IMR-90 (cell line): ENCODE results near the gene LCTL. TPM values are rescaled to one million over a fixed set of nuclear protein-coding genes. Genes with fewer than 3 reads are reported as not detected.

ENCODE experiments used
- ATAC-seq: fragments of 200-7000 bp; cut with Tn5 transposase; 2 replicates; pipeline ENCODE4 v1.9.1; 2020; ENCODE audit warnings: low read depth, mild to moderate bottlenecking, moderate library complexity
- BruUV-seq: library from RNA; stranded (reverse); fragments of 400-500 nt; replicated peaks from 2 replicates; lab custom pipeline; 2021; lab: Mats Ljungman, UMichigan
- CTCF ChIA-PET: fragments of 300-600 bp; formaldehyde crosslinking; extraction: SDS; loops from one replicate; lab custom pipeline; 2021; ENCODE audit warnings: antibody characterized with exemption; lab: Yijun Ruan, JAX
- POLR2A ChIA-PET: fragments of 300-600 bp; sonication (Branson Sonifier 250); formaldehyde crosslinking; loops from one replicate; lab custom pipeline; 2022; ENCODE audit warnings: antibody characterized with exemption; ENCODE audit not compliant: unreplicated experiment; lab: Charles Lee
- DNase-seq: peaks from one replicate; pipeline ENCODE4 v3.0.0; 2013
- H2AFZ ChIP-seq: replicated peaks from 2 replicates; pipeline ENCODE3; 2013; ENCODE audit warnings: low read length, mild to moderate bottlenecking; ENCODE audit not compliant: poor library complexity
- H2AK5ac ChIP-seq: 2 replicates; pipeline ENCODE4 v1.6.1; 2013; ENCODE audit warnings: low read depth, low read length, inconsistent platforms
- H2AK9ac ChIP-seq: replicated peaks from 2 replicates; pipeline ENCODE3; 2013; ENCODE audit warnings: mild to moderate bottlenecking, low read depth, low read length, moderate library complexity; ENCODE audit not compliant: poor library complexity
- H2BK120ac ChIP-seq: 2 replicates; pipeline ENCODE4 v1.6.1; 2013; ENCODE audit warnings: low read depth, low read length, inconsistent platforms
- H2BK15ac ChIP-seq: 3 replicates; pipeline ENCODE4 v1.6.1; 2013; ENCODE audit warnings: low read depth, low read length, inconsistent platforms
- H2BK20ac ChIP-seq: 2 replicates; pipeline ENCODE4 v1.6.1; 2013; ENCODE audit warnings: low read depth, mild to moderate bottlenecking, inconsistent platforms, low read length, moderate library complexity
- H2BK5ac ChIP-seq: 2 replicates; pipeline ENCODE4 v1.6.1; 2013; ENCODE audit warnings: mild to moderate bottlenecking, low read depth, low read length, inconsistent platforms; ENCODE audit not compliant: poor library complexity, severe bottlenecking
- H3K14ac ChIP-seq: replicated peaks from 2 replicates; pipeline ENCODE4 v1.6.1; 2013; ENCODE audit warnings: low read depth, low read length, inconsistent platforms
- H3K18ac ChIP-seq: 2 replicates; pipeline ENCODE4 v1.6.1; 2013; ENCODE audit warnings: low read depth, low read length, control low read depth
- H3K23ac ChIP-seq: 2 replicates; pipeline ENCODE4 v1.6.1; 2013; ENCODE audit warnings: low read depth, low read length, inconsistent platforms
- H3K27ac ChIP-seq: 2 replicates; pipeline ENCODE4 v1.5.1; 2013; ENCODE audit warnings: mild to moderate bottlenecking, control low read depth, low read length; ENCODE audit not compliant: insufficient read depth
- H3K27me3 ChIP-seq: 2 replicates; pipeline ENCODE4 v1.6.1; 2013; ENCODE audit warnings: low read length; ENCODE audit not compliant: control insufficient read depth, insufficient read depth
- H3K36me3 ChIP-seq: 2 replicates; pipeline ENCODE4 v1.6.1; 2013; ENCODE audit warnings: low read length, mixed read lengths; ENCODE audit not compliant: control insufficient read depth, insufficient read depth
- H3K4ac ChIP-seq: 2 replicates; pipeline ENCODE4 v1.6.1; 2013; ENCODE audit warnings: low read depth, low read length, inconsistent platforms
- H3K4me1 ChIP-seq: 2 replicates; pipeline ENCODE4 v1.6.1; 2013; ENCODE audit warnings: low read length, mixed read lengths; ENCODE audit not compliant: control insufficient read depth, insufficient read depth
- H3K4me2 ChIP-seq: 2 replicates; pipeline ENCODE4 v1.6.1; 2013; ENCODE audit warnings: low read depth, mild to moderate bottlenecking, control low read depth, low read length, moderate library complexity
- H3K4me3 ChIP-seq: 2 replicates; pipeline ENCODE4 v1.5.1; 2013; ENCODE audit warnings: low read depth, mild to moderate bottlenecking, control low read depth, low read length, moderate library complexity; ENCODE audit not compliant: insufficient read depth
- H3K56ac ChIP-seq: 2 replicates; pipeline ENCODE4 v1.6.1; 2013; ENCODE audit warnings: low read length, inconsistent platforms; ENCODE audit not compliant: insufficient read depth; ENCODE audit errors: extremely low read depth
- H3K79me1 ChIP-seq, 2 experiments: 2 replicates each; pipeline ENCODE4 v1.6.1; 2013; ENCODE audit warnings: low read length in 2 of 2, inconsistent platforms in 1 of 2, low read depth in 1 of 2
- H3K9ac ChIP-seq: 2 replicates; pipeline ENCODE4 v1.6.1; 2013; ENCODE audit warnings: low read depth, low read length, control low read depth
- H3K9me1 ChIP-seq: 2 replicates; pipeline ENCODE4 v1.6.1; 2013; ENCODE audit warnings: low read length, inconsistent platforms; ENCODE audit not compliant: insufficient read depth
- H3K9me3 ChIP-seq: 2 replicates; pipeline ENCODE4 v1.6.1; 2013; ENCODE audit warnings: low read length; ENCODE audit not compliant: control insufficient read depth, insufficient read depth
- H4K20me1 ChIP-seq: 2 replicates; pipeline ENCODE4 v1.6.1; 2013; ENCODE audit warnings: low read length, inconsistent platforms; ENCODE audit not compliant: insufficient read depth
- H4K5ac ChIP-seq: 2 replicates; pipeline ENCODE4 v1.6.1; 2013; ENCODE audit warnings: mild to moderate bottlenecking, low read depth, low read length, control low read depth
- H4K8ac ChIP-seq, 2 experiments: 2 replicates each; pipeline ENCODE4 v1.6.1; 2013; ENCODE audit warnings: low read depth in 2 of 2, low read length in 2 of 2, control low read depth in 1 of 2, inconsistent platforms in 1 of 2
- H4K91ac ChIP-seq: 2 replicates; pipeline ENCODE4 v1.6.1; 2013; ENCODE audit warnings: low read depth, low read length, inconsistent platforms; ENCODE audit not compliant: insufficient read depth
- BHLHE40 ChIP-seq: fragments of 150-350 bp; IDR thresholded peaks from 2 replicates; pipeline ENCODE4 v1.6.1; 2016; ENCODE audit warnings: mild to moderate bottlenecking, low read depth, low read length
- CEBPB ChIP-seq: IDR thresholded peaks from 2 replicates; pipeline ENCODE4 v1.6.1; 2012; ENCODE audit warnings: low read depth, low read length, improper control_type of control experiment
- CHD1 ChIP-seq: IDR thresholded peaks from 2 replicates; pipeline ENCODE4 v1.6.1; 2012; ENCODE audit warnings: low read depth, low read length, improper control_type of control experiment
- ELK1 ChIP-seq: fragments of 150-350 bp; IDR thresholded peaks from 2 replicates; pipeline ENCODE4 v1.6.1; 2016; ENCODE audit warnings: low read depth, mild to moderate bottlenecking, low read length, moderate library complexity, borderline replicate concordance
- FOS ChIP-seq: fragments of 150-350 bp; IDR thresholded peaks from 2 replicates; pipeline ENCODE4 v1.6.1; 2016; ENCODE audit warnings: low read depth, low read length
- MAFK ChIP-seq: IDR thresholded peaks from 2 replicates; pipeline ENCODE4 v1.6.1; 2012; ENCODE audit warnings: low read depth, low read length, improper control_type of control experiment
- MAZ ChIP-seq: IDR thresholded peaks from 2 replicates; pipeline ENCODE4 v1.6.1; 2012; ENCODE audit warnings: low read depth, mild to moderate bottlenecking, low read length, improper control_type of control experiment, moderate library complexity, borderline replicate concordance
- MXI1 ChIP-seq: IDR thresholded peaks from 2 replicates; pipeline ENCODE4 v1.6.1; 2012; ENCODE audit warnings: low read depth, mild to moderate bottlenecking, low read length, moderate library complexity, borderline replicate concordance
- NFE2L2 ChIP-seq: fragments of 150-350 bp; IDR thresholded peaks from 2 replicates; pipeline ENCODE4 v1.6.1; 2016; ENCODE audit warnings: low read depth, mild to moderate bottlenecking, low read length
- POLR2A ChIP-seq: IDR thresholded peaks from 2 replicates; pipeline ENCODE4 v1.6.1; 2012; ENCODE audit warnings: mild to moderate bottlenecking, low read depth, low read length
- RAD21 ChIP-seq: IDR thresholded peaks from 2 replicates; pipeline ENCODE4 v1.6.1; 2012; ENCODE audit warnings: low read length, improper control_type of control experiment
- RCOR1 ChIP-seq: IDR thresholded peaks from 2 replicates; pipeline ENCODE4 v1.6.1; 2012; ENCODE audit warnings: mild to moderate bottlenecking, low read length, improper control_type of control experiment; ENCODE audit not compliant: insufficient replicate concordance
- RFX5 ChIP-seq: IDR thresholded peaks from 2 replicates; pipeline ENCODE4 v1.8.0; 2012; ENCODE audit warnings: low read depth, mild to moderate bottlenecking, low read length, moderate library complexity
- SMC3 ChIP-seq: fragments of 150-350 bp; IDR thresholded peaks from 2 replicates; pipeline ENCODE4 v1.6.1; 2016; ENCODE audit warnings: low read depth, mild to moderate bottlenecking, antibody characterized with exemption, low read length, moderate library complexity
- WGBS, 2 experiments: methylation state at CpG; one replicate each; pipeline versions ENCODE4 v1.1.5 to v1.1.7; 2013; ENCODE audit warnings: missing lambda C conversion rate in 2 of 2; ENCODE audit not compliant: insufficient read length in 1 of 2; ENCODE audit errors: extremely low coverage in 2 of 2; 5-methylcytosine and 5-hydroxymethylcytosine counted together
- dilution Hi-C: fragments of 300-500 bp; cut with HindIII; formaldehyde crosslinking; loops from one replicate; pipeline ENCODE4 v1.14.3; 2018; ENCODE audit warnings: low sequenced_read_pairs; ENCODE audit not compliant: unreplicated experiment
- in situ Hi-C: fragments of 300-500 bp; cut with MboI; formaldehyde crosslinking; loops from 3 replicates; pipeline ENCODE4 v1.14.3; 2019; ENCODE audit warnings: low sequenced_read_pairs, inconsistent platforms, mixed read lengths
- intact Hi-C: fragments of 100-400 bp; cut with micrococcal nuclease; formaldehyde crosslinking; loops from 2 replicates; pipeline ENCODE4 v1.10.0; 2022
- polyA plus RNA-seq, 3 experiments: library from polyadenylated mRNA; depleted of rRNA; stranded (reverse); fragments of >200 nt; gene quantifications; 2 replicates each; pipeline ENCODE4 v1.2.3, GENCODE V29; 2012; ENCODE audit warnings: low replicate concordance in 1 of 3
- total RNA-seq: library from RNA; depleted of rRNA; stranded (reverse); fragments of >200 nt; gene quantifications from 2 replicates; pipeline ENCODE4 v1.2.3, GENCODE V29; 2012
- TF ChIP-seq, protein P1 (sequence below): conservative IDR thresholded peaks from 2 replicates; pipeline ENCODE4 v1.5.1; 2012; ENCODE audit warnings: mild to moderate bottlenecking, low read depth, low read length, improper control_type of control experiment
- TF ChIP-seq, protein P2 (sequence below): fragments of 150-350 bp; IDR thresholded peaks from 2 replicates; pipeline ENCODE4 v1.6.1; 2017; ENCODE audit warnings: mild to moderate bottlenecking, antibody characterized with exemption, low read length, low read depth

The LCTL gene
- total and polyA plus RNA-seq, 2 of the 4 experiments (the other 2 are of a cell fraction), result 10.3 to 10.4 TPM

- Histone ChIP-seq H3K14ac (no peak overlapping the region), H2BK5ac (no peak overlapping the region), H3K18ac (no peak overlapping the region), H3K23ac (no peak overlapping the region), H4K5ac (no peak overlapping the region), H2BK20ac (no peak overlapping the region), H3K9me3 (no peaks in the 10 kb centered on the region), H3K36me3 (peaks cover 5% of the 10 kb centered on the region), H3K56ac (no peak overlapping the region), H2BK15ac (no peak overlapping the region), H2BK120ac (no peak overlapping the region), H4K8ac (no peak overlapping the region), H4K20me1 (no peaks in the 10 kb centered on the region), H4K91ac (no peak overlapping the region), H2AK9ac (no peak overlapping the region), H3K4me3 (no peak overlapping the region), H2AK5ac (no peak overlapping the region), H3K9ac (no peak overlapping the region), H3K4ac (no peak overlapping the region), H3K4me2 (no peak overlapping the region), H3K9me1 (no peaks in the 10 kb centered on the region), H2AFZ (no peak overlapping the region), H3K79me1 (peaks cover 0 to 3% of the 10 kb centered on the region in 2 experiments; a peak in 2 of 4 replicates), H3K4me1 (no peaks in the 10 kb centered on the region), H3K27ac (no peak overlapping the region), H3K27me3 (no peaks in the 10 kb centered on the region)
- TF ChIP-seq, protein P1, sequence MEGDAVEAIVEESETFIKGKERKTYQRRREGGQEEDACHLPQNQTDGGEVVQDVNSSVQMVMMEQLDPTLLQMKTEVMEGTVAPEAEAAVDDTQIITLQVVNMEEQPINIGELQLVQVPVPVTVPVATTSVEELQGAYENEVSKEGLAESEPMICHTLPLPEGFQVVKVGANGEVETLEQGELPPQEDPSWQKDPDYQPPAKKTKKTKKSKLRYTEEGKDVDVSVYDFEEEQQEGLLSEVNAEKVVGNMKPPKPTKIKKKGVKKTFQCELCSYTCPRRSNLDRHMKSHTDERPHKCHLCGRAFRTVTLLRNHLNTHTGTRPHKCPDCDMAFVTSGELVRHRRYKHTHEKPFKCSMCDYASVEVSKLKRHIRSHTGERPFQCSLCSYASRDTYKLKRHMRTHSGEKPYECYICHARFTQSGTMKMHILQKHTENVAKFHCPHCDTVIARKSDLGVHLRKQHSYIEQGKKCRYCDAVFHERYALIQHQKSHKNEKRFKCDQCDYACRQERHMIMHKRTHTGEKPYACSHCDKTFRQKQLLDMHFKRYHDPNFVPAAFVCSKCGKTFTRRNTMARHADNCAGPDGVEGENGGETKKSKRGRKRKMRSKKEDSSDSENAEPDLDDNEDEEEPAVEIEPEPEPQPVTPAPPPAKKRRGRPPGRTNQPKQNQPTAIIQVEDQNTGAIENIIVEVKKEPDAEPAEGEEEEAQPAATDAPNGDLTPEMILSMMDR, result no peak
- TF ChIP-seq, protein P2, sequence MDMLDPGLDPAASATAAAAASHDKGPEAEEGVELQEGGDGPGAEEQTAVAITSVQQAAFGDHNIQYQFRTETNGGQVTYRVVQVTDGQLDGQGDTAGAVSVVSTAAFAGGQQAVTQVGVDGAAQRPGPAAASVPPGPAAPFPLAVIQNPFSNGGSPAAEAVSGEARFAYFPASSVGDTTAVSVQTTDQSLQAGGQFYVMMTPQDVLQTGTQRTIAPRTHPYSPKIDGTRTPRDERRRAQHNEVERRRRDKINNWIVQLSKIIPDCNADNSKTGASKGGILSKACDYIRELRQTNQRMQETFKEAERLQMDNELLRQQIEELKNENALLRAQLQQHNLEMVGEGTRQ, result no peak
- TF ChIP-seq MAZ, result no peak
- no peak for TF ChIP-seq SMC3
- no peak for TF ChIP-seq POLR2A
- no peak for TF ChIP-seq NFE2L2
- TF ChIP-seq BHLHE40, result no peak
- TF ChIP-seq FOS, result no peak
- TF ChIP-seq MAFK, result no peak
- no peak for TF ChIP-seq RFX5
- TF ChIP-seq CHD1, result no peak
- TF ChIP-seq MXI1, result no peak
- TF ChIP-seq RCOR1, result no peak
- no peak for TF ChIP-seq ELK1
- no peak for TF ChIP-seq RAD21
- TF ChIP-seq CEBPB, result no peak
- POLR2A ChIA-PET, result no interaction called here
- no peak for ATAC-seq
- intact Hi-C loops (no loop called here), in situ Hi-C loops (no loop called here), dilution Hi-C loops (no loop called here)
- CTCF ChIA-PET, result interaction anchor here (0.6 kb wide), 1 partner anchor 29 kb away, joined by 4 read pairs; no protein-coding TSS in a partner anchor
- no TSS peak for BruUV-seq
- WGBS, 2 experiments, result no CpG with 5 or more reads among the region's 3 CpGs
- DNase-seq, result no peak
Observed at GRCh38 chr15:66523926-66524325, 41.9 kb downstream of the LCTL start.
